ENCODE results near the gene SVEP1.
"Not testable (repeated sequence)": the region's sequence is repeated elsewhere in the genome, so short reads cannot be mapped to it uniquely, and the experiment has no call there.

The SVEP1 gene

DNA sequence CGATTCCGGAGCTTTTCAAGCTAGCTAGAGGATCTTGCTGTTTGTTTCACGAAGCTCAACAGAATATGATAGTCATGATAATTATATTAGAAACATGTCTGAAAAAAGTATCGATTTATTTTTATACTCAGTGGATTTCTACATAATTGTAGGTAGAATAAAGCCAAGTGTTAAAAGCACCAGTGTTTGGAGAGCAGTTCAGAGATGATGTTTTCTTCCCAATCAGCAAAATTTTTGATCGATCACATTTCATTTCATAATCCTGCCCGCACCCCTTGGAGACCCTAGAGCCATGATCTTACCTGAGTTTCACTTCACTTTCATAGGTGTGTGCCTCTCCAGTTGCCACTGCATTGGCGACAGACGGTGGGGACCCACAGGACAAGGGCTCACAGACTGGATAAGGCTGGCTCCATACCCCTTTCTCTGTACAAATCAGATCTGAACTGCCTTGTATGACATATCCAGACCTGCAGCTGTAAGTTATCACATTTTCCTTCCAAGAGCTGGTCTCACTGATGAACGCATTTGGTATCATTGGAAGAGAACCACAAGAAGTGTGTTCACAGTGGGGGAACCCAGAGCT is 173.6 kb downstream of the SVEP1 start:
- H3K4me3 ChIP-seq (ENCODE audit: low read length), result no peak overlapping the region
- no peak for DNase-seq (ENCODE audit: low read depth, low spot score)

DNA sequence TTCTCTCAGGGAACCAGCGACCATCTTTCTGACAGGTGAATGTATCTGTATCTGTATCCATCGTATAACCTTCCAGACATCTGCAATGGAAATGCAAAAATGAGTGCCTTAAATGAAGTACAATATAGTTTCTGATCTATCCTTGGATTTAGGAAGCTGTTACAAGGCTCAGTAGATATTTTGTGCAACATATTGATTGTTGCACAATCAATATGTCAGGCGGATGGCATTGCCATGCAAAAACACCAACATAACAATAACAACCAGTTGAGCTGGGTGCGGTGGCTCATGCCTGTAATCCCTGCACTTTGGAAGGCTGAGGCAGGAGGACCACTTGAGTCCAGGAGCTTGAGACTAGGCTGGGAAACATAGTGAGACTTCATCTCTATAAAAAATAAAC is 175.1 kb downstream of the SVEP1 start:
- no peak overlapping the region for H3K4me3 ChIP-seq (ENCODE audit: low read length)
- no peak for DNase-seq (ENCODE audit: low read depth, low spot score)

DNA sequence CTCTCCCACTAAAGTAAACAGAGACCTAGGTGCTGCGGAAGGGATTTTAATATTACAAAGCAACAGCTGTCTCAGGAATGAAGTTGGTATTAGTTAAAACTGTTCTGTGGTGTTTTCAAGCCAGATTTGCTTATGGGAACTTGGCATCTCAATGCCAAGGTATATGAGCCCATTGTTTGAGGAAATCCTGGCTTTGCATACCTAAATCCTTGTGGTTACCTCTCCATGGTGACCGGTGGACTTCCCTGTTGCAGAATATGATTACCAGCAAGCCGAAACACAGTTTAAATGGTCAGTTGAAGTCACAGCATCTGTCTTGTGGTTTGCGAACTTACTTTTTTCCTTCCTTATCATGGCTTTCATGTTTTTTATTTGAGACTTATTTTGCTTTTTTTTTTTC is 179.6 kb downstream of the SVEP1 start:
- DNase-seq (ENCODE audit: low read depth, low spot score), result no peak
- no peak overlapping the region for H3K4me3 ChIP-seq (ENCODE audit: low read length)

DNA sequence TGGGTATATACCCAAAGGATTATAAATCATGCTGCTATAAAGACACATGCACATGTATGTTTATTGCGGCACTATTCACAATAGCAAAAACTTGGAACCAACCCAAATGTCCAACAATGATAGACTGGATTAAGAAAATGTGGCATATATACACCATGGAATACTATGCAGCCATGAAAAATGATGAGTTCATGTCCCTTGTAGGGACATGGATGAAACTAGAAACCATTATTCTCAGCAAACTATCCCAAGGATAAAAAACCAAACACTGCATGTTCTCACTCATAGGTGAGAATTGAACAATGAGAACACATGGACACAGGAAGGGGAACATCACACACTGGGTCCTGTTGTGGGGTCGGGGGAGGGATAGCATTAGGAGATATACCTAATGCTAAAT is 180.5 kb downstream of the SVEP1 start:
- H3K4me3 ChIP-seq (ENCODE audit: low read length); DNase-seq (ENCODE audit: low read depth, low spot score): not testable (repeated sequence)

DNA sequence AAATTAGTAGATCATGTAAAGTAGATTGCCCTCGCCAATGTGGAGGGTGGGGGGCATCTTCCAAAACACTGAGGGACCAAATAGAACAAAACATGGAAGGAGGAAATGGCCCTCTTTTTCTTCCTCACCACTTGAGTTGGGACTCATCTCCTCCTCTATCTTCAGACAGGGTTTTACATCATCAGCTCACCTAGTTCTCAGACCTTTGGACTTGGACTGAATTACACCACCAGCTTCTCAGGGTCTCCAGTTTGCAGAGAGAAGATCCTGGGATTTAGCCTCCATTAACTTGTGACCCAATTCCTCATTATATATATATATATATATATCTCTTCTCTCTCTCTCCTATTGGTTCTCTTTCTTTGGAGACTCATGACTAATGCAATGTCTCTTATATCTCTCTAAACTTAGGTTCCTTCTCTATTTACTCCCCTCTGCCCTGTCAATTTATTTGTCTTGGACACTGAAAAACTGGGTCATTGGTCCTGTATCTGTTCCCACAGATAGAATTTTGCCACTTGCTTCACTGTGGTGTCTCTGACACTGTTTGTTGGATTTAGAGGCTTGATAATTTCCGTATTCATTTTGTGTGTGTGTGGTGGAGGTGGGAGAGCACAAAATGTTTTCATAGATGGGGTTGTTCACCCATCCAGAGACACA is 187.6 kb downstream of the SVEP1 start:
- no peak overlapping the region for H3K4me3 ChIP-seq (ENCODE audit: low read length)
- no peak for DNase-seq (ENCODE audit: low read depth, low spot score)

DNA sequence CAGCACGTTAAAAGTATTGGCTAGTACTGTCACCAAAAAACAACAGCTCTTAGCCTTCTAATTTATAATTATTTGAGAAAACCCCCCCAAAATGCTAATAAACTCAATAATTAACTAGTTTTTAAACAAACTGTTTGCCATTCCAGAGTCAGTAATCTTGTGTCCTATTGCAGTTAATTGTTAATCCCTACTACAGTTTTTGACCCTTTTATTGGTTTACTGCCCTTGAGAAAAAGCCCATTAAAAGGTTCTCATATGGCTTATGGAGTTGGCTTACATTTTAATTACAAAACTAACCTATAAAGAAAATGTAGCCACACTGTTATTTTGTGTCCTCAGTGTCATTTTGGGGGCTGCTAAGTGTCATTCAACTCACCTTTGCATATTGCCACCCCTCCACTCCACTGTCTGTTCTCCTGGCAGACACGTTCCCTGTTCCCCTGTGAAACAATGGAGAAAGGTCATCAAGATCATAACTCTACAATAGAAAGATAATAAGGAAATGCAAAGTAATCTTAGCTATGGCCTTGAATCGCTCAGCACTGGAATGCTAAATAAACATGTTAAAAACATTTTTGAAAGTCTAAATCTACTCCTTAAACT is 190.3 kb downstream of the SVEP1 start:
- H3K4me3 ChIP-seq (ENCODE audit: low read length), result no peak overlapping the region
- DNase-seq (ENCODE audit: low read depth, low spot score), result no peak

DNA sequence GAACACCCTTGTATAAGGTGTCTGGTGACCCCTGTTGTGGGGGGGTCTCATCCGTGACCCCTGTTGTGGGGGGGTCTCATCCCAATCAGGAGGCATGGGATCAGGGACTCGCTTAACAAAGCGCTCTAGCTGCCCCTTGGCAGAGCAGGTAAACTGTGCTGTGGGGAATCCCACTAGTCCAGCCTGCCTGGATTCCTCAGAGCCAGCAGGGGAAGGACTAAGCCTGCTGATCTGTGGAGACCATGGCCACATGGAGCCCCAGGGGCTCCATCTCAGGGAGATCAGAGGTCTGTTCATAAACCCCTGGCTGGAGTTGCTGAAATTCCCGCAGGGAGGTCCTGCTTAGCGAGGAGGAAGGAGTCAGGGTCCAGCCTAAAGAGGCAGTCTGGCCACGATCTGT is 196.1 kb downstream of the SVEP1 start:
- no peak overlapping the region for H3K4me3 ChIP-seq (ENCODE audit: low read length)
- no peak for DNase-seq (ENCODE audit: low read depth, low spot score)

DNA sequence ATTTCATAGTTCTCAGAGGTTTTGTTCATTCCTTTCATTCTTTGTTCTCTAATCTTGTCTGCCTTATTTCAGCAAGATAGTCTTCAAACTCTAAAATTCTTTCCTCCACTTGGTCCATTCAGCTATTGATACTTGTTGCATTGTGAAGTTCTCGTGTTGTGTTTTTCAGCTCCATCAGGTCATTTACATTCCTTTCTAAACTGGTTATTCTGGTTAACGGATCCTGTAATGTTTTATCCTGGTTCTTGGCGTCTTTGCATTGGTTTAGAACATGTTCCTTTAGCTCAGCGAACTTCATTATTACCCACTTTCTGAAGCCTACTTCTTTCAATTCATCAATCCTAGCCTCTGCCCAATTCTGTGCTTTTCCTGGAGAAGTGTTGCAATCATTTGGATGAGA is 196.8 kb downstream of the SVEP1 start:
- no peak for DNase-seq (ENCODE audit: low read depth, low spot score)
- H3K4me3 ChIP-seq (ENCODE audit: low read length), result no peak overlapping the region

DNA sequence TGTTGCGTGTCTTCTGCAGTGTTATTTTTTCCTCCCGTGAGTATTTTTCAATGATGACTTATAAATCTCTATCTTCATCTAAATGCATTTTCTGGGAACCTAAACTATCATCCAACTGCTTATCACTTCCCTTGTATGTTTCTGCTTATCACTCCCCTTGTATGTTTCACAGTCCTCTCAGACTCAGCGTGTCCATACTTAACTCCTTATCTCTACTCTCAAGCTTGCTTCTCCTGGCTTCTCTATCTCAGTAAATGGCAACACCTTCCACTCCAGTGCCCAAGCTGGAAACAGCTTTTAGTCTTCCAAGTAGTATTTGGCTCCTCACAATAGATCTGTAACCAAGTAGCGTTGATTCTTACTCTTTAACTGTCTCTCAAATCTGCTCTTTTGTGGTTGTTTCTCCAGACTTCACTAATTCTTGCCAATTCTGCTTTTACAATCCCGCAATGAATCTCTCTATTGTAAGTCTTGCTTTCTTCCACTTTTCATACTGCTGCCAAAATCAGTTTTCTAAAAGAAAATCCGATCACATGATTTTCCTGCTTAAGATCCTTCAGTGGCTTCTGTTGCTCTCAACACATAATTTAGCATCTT is 208.0 kb downstream of the SVEP1 start:
- no peak for DNase-seq (ENCODE audit: low read depth, low spot score)
- no peak overlapping the region for H3K4me3 ChIP-seq (ENCODE audit: low read length)

DNA sequence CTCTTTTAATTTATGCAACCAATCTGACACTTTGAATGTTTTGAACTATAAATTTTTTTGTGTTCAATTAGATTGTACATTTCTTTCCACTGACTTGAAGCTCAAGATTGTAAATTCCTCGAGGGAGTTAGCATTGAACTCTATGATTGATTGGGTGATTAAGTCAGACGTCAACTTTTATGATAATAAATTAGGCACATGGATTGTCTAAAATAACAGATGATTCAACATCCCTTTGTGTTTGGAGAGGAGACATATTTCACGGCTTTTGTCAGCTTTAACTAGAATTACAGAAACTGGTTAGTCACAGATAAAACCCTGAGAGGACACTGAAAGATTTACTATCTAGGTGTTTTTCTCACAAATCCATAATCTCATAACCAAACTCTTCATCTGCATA is 209.2 kb downstream of the SVEP1 start:
- H3K4me3 ChIP-seq (ENCODE audit: low read length), result no peak overlapping the region
- DNase-seq (ENCODE audit: low read depth, low spot score), result no peak

DNA sequence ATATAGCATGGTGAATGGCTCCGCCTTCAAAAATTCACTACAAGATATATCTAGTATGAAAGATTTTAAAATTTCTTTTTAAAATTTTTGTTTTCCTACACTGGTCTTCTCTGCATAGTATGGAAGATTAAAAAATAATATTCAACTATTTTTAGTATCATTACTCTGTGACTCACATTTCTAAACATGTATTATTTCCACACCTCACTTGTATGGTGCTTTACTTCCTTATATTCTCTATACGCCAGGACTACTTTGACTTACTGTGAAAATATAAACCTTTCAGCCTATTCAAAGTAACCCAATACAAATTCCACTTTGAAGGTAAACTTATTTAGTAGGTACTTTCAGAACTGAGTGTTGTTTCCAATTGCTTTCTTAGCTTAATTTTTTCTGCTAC is 215.1 kb downstream of the SVEP1 start:
- no peak overlapping the region for H3K4me3 ChIP-seq (ENCODE audit: low read length)
- no peak for DNase-seq (ENCODE audit: low read depth, low spot score)

DNA sequence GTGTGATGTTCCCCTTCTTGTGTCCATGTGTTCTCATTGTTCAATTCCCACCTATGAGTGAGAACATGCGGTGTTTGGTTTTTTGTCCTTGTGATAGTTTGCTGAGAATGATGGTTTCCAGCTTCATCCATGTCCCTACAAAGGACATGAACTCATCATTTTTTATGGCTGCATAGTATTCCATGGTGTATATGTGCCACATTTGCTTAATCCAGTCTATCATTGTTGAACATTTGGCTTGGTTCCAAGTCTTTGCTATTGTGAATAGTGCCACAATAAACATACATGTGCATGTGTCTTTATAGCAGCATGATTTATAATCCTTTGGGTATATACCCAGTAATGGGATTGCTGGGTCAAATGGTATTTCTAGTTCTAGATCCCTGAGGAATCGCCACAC is 220.5 kb downstream of the SVEP1 start:
- not testable (repeated sequence) for DNase-seq (ENCODE audit: low read depth, low spot score); H3K4me3 ChIP-seq (ENCODE audit: low read length)

DNA sequence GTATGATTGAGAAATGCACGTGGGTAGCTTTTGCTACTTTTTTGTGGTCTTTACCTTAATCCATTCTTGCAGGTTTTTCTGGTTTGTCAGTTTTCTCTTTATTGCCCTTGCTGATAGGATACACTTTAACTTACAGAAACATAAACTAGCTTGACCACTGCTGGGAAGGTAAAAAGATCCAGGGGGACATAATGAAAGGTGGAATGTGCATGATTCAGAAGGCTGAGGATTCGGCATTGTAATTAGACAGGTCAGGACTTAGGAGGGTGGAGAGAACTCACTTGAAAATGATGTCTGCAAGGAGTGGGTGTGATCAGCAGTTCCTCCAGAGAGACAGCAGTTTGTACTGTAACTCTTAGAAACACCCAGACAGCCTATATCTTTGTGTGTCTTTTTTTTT is 222.0 kb downstream of the SVEP1 start:
- no peak for DNase-seq (ENCODE audit: low read depth, low spot score)
- no peak overlapping the region for H3K4me3 ChIP-seq (ENCODE audit: low read length)

DNA sequence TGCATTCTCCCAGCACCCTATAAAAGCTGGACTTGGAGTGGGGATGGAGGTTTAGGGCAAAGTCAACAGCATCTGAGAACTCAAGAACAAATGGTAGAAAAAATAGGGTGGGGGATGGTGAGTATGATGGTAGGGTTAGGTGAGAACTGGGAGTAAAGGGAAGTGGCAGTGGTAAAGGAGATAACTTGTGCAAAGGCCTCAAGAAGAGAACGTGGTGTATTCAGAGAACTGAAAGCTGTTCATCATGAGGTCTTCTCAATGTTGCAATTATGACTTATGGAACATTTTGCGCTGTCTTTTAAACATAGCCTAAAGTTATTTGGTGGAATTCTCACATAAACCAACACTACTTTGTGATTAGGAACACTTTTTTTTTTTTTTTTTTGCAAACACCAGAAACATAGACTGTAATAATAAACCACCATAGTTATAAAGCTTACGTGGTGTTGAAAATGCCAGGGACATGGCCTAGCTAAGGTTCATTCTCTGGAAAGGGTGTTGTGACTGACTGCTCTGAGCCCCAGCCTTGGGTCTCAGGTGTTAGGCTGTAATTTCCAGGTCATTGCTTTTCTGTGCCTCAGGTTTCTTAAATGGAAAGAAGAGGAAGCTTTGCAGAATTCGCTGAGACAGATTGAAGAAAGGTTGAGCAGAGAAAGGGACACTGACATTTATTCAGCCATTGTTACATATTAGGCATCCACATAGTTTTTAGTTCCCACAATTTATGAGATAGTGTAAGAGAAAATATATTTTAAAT is 222.7 kb downstream of the SVEP1 start:
- no peak for DNase-seq (ENCODE audit: low read depth, low spot score)
- no peak overlapping the region for H3K4me3 ChIP-seq (ENCODE audit: low read length)

DNA sequence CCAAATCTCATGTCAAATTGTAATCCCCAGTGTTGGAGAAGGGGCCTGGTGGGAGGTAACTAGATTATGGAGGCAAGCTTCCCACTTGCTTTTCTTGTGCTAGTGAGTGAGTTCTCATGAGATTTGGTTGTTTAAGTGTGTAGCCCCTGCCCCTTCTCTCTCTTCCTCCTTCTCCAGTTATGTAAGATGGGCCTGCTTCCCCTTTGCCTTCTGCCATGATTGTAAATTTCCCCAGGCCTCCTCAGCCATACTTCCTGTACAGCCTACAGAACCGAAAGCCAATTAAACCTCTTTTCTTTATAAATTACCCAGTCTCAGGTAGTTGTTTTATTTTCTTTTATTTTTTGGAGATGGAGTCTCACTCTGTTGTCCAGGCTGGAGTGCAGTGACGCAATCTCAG is 223.6 kb downstream of the SVEP1 start:
- DNase-seq (ENCODE audit: low read depth, low spot score), result no peak
- H3K4me3 ChIP-seq (ENCODE audit: low read length), result no peak overlapping the region

DNA sequence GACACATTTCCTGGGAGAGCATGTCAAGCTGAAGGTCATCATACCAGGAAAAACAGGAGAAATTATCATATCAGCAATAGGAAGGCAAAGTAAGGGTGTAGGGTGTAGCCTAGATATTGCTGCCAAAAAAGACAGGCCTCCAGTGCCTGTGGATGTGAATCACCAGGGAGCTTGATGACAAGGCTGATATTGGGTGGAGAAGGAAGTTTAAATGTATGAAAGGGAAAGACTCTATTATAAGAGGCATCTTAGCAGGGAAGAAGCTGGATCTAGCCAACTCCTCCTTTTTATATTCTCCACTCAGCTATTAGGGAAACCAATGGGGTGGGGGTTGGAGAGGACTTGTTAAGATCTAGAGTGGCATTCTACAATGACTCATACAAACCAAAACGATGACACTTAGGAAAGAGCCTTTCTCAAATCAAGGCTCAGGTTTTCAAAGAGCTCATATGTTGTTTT is 228.5 kb downstream of the SVEP1 start:
- no peak for DNase-seq (ENCODE audit: low read depth, low spot score)
- no peak overlapping the region for H3K4me3 ChIP-seq (ENCODE audit: low read length)

DNA sequence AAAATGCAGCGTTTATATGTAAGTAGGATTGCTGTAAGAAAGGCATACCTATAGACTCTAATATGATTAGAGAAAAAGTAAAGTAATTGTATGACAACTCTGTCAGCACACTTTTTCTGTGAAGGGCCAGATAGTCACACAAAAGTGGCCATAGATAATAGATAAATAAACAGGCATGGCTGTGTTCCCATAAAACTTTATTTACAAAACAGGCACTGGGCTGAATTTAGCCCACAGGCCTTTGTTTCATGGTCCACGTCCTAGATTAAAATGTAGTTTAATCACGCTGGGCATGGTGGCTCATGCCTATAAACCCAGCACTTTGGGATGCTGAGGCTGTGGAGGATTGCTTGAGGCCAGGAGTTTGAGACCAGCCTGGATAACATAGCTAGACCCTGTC is 233.2 kb downstream of the SVEP1 start:
- no peak for DNase-seq (ENCODE audit: low read depth, low spot score)
- H3K4me3 ChIP-seq (ENCODE audit: low read length), result no peak overlapping the region

DNA sequence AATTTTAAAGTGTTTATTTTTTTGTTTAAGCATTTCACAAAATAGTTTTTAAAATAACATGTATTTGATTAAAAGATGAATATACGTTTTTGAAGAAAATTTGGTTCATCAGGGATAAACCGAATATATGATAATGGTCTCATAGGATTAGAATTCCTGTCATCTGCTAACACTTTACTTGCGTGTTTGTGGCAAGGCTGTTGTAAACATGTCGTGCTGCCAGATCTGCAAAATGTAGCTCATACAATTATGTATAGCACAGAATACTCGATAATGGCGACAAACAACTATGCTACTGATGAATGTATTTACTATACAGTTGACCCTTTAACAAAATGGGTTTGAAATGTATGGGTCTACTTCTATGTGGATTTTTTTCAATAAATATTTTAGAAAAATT is 234.7 kb downstream of the SVEP1 start:
- no peak overlapping the region for H3K4me3 ChIP-seq (ENCODE audit: low read length)
- DNase-seq (ENCODE audit: low read depth, low spot score), result no peak

DNA sequence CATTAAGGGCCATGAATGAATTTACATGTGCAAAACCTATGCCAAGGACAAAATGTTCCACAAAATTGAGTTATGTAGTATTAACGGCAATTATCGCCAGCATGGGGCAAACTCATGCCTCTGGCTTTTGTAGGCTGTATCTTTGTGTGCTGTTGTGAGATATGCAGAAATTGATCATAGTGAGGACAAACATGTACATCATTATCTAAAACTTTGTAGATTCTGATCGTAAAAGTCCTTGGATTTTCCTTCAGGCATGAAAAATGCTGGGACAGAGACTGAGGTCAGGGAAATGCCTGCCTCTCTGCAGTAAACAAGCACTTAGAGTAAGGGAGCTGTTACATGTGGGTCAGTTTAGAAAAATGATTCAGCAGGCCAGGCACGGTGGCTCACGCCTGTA is 236.0 kb downstream of the SVEP1 start:
- H3K4me3 ChIP-seq (ENCODE audit: low read length), result no peak overlapping the region
- no peak for DNase-seq (ENCODE audit: low read depth, low spot score)

DNA sequence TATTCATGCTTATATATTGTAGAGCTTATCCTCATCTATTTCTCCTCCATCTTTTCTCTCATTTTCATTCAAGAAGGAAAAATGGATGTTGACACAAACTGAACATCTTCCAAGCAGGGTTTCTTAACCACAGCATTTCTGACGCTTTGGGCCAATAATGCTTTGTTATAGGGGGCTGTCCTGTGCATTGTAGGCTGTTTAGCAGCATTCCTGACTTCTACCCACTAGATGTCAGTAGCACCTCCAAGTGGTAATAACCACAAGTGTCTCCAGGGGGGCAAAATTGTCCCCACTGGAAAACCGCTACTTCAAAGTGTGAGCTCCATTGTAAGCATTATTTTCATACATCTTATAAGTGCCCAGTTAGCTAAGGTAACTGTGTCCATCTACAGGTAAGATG is 239.2 kb downstream of the SVEP1 start:
- DNase-seq (ENCODE audit: low read depth, low spot score), result no peak
- no peak overlapping the region for H3K4me3 ChIP-seq (ENCODE audit: low read length)

Measured in Jurkat, Clone E6-1 (cell line).